DMS53 treated with DMSO at 0.1 percent for 48 hours (cell line): Measurements from ENCODE around the gene BDKRB1.
A peak's percentile ranks its signal among the peaks of the same experiment; 100 is the strongest.

Experiments used
- DNase-seq: peaks from one replicate; lab custom pipeline; 2025; ENCODE audit not compliant: unreplicated experiment; lab: John Stamatoyannopoulos, UW

BDKRB1 gene

DNA sequence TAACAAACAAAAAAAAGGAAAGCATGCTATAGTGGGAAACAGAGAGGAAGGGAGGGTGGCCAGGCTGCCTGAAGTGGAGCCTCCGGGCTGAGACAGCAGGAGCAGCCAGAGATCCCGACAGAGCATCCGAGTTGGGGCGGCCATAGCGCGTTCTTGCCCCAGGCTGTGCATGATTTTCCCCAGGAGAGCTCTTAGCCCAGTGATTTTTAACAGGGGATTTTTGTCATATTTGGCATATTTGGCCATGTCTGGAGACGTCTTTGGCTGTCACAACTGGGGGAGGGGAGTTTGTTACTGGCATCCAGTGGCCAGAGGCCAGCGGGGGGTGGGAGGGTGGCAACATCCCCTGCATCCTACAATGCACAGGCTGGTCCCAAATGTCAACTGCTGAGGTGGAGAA, 23.6 kb downstream of the BDKRB1 start:
- DNase-seq: no peak

DNA sequence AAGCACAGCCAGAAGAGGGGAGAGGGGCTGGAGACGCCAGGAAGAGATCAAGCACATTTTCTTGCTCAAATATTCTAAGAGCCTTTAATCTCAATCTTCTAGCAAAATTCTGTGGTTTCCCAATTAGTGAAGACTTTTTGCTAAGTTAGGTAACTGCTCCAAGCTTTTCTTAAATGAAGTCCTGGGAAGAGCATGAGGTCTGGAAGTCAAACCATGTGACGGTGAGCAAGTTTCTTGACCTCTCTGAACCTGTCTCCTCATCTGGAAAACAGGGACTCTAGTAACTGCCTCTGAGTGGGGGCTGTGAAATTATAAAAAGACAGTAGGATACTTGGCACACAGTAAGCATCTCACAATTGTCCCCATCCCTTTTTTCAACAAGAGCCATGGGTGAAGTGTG, 24.1 kb downstream of the BDKRB1 start:
- DNase-seq: no peak

DNA sequence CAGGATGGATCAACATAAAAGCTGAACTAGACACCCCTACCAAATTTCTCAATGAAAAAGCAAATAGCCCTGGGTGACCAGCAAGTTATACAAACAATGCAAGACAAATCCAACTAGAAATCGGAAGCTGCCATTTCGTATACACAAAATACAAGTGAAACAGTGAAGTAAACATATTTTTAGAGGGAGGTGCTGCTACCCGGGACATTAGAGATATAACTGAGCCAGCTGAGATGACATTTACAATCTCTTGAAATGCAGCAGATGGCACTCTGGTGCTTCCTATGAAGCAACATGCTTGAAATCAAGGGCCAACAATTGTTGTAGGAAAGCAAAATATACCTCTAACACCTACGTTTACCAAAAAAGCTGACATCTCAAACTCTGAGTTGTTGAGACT, 25.5 kb downstream of the BDKRB1 start:
- peak; percentile 7 for DNase-seq

DNA sequence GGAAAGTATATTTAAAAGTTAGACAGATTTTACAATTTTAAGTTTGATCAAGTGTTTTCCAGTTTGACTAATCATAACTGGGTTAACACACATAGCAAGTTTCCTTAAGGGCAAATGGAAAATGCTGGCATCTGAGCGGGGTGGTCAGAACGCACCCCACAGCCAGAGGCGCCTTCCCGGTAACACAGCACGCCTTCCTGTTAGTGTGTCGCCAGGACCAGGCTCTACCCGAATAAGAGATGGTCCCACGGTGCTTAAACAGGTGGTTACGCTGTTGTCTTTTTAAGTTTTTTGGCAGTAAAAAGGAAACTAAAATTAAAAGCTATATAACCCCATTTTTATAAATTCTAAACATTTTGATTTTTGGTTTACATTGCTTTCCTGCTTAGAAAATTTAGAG, 28.0 kb downstream of the BDKRB1 start:
- DNase-seq: no peak

DNA sequence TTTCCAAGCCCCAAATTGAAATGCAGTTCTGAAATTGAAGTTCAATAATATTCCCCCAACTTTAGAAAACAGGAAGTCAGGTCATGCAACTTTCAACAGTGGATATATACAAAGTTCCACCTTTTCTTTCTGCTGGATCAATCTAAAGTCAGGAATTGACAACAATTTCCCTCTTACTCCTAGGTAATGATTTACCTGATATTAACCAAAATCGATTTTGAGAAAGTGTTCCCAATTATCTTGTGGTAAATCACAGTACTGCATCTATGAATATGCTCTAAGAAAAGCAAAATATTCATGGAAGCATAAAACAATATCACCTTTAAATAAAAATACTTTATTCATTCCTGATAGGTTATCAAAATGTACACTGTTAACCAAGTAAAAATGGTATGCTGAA, 28.4 kb downstream of the BDKRB1 start:
- DNase-seq: no peak

DNA sequence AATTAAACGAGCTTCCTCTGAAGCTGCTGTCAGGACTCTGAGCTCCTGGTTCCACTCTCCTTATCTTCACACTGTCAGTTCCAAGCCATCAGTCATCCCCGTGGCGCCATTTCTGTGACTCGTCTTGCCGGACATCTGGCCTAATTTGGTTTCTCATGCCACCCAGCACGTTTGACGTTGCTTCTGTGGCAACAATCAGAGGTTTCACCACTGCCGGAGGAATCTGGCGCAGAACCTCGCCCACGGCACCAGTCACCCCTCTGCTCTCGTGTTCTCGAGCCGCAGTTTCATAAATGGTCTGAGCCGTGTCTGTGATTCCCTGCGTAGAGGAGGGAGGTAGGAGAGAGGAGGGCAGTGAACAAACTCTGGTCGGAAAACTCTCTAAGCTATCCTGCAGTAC, 29.7 kb downstream of the BDKRB1 start:
- no peak for DNase-seq

DNA sequence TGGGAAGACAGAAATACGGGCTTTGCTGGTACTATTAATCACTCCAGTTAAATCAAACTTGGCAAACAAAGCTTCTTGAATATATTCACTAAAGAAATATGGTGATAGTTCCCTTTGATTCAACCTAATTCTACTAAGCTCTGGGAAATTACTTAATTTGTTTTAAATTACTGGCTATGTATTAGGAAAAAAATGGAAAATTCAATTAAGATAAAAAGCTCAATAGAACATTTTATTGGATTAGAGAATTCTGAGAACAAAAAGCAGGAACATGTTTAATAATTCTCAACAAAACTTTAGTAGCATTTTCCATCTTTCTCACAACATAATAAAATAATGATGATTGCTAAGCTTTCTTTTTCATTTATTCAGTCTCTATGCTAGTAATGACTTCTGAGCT, 30.2 kb downstream of the BDKRB1 start:
- DNase-seq: no peak

DNA sequence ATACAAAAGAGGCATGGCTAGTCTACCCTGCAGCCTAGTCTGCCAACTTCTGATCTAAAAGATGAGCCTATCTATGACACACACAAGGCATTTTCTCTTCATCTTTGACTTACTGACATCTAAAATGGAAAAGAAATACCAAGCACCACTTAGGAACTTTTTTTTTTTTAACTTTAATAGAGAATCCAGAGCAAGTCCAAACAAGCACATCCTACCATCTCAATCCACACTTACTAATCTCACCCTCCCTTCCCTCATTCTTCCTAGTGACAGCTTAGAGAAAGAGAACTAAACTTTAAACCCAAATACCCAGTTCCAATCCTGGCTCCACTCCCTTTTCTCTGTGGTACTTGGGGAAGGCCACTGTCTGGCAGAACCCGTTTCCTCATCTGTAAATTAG, 31.8 kb downstream of the BDKRB1 start:
- DNase-seq: no peak

DNA sequence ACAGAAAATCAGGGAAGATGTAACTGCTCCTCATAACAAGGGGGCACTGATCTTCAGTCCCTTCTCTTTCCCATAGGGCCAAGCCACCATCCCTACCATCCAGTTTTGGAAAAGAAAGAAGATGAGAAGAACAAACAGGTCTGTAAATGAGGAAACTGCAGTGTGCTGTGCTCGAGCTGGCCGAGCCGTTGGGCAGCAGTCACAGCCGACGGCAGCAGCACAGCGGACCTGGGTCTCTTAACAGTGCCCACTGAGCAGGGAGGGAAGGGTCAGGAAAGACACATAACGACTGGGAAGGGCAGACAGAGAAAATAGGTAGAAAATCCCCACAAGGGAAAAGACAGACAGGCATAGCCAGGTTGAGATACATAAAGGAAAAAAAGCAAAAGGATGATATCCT, 38.2 kb downstream of the BDKRB1 start:
- DNase-seq: no peak

DNA sequence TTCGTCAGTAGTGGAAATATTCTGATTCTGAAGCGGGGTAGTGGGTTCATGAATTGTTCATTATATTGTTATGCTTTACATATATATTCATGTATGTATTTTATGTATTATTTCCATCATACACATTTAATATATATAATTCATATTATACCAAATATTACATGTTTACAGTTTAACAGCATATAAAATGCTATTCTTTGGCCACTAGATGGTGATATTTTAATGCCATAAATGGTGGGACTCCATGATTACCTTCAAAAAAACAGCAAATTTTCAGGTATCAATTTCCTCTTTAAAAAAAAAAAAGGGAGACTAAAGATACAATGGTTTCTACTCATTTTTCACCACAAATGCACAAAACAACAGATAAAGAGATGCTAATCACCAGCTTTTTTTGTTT, 41.0 kb downstream of the BDKRB1 start:
- peak; percentile 38 for DNase-seq

DNA sequence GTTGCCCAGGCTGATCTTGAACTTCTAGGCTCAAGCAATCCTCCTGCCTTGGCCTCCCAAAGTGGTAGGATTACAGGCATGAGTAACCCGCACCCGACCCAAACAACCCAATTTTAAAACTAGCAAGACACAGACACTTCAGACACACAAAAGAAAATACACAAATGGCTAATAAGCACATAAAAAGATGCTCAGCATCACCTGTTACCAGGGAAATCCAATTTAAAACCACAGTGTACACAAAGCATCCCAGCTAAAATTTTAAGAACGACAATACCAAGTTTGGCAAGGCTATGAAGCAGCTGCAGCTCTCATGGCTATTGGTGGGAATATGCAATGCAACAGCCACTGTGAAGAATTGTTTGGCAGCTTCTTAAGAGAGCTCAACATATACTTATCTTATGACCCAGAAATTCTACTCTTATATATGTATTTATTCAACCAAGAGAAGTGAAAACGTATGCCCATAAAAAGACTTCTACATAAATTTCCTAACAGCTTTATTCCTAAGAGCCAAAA, 42.0 kb downstream of the BDKRB1 start:
- no peak for DNase-seq

DNA sequence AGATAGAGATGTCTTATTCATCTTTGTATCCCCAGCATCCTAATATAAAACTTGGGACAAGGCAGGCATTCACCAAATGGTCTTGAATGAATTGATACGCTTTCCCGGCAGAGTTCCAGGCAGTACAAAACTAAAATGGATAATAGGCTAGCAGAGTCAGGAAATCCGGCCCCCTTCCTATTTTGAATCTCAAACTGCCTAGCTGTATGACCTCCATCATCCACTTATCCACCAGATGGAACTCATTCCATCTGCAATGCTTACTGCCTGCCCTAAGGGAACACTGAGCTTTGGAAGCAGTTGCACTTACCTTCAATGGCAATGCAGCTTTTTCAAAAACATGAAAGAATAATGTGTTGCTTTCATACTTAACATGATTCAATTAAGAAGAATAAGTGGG, 43.4 kb downstream of the BDKRB1 start:
- DNase-seq: no peak

DNA sequence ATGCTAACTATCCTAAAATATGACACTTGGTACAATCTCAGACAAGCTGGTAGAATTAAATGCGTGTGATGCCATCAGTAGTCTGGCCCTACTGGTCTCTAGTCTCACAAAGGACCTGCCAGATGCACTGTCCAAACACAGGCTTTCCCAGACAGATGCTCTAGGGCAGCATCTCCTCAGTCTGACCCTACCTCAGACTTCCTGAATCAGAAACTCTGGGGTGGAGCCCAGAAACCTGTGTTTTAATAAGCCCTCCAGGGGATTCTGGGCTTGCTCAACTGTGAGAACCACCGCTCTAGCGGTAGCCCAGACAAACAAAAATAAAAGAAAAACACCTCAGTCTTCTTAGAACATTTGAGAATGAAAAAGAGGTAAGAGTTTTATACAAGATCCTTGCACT, 48.0 kb downstream of the BDKRB1 start:
- DNase-seq: no peak

DNA sequence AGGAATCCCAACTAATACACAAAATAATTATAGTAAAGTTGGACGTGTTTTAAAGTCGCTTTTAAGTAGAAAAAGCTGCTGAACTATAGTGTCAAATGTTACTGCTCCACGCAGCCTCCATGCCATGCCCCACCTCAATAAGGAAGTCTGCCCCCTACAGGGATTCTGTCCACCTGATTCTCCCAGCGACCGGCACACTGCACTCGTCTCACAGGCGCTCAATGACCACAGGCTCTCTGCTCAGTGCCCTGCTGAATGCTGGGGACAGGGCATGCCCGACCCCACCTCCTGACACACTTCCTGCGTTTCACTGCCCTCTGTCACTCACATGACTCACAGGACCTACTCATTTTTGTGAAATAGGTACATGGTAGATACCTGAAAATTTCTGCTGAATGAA, 48.9 kb downstream of the BDKRB1 start:
- DNase-seq: no peak

DNA sequence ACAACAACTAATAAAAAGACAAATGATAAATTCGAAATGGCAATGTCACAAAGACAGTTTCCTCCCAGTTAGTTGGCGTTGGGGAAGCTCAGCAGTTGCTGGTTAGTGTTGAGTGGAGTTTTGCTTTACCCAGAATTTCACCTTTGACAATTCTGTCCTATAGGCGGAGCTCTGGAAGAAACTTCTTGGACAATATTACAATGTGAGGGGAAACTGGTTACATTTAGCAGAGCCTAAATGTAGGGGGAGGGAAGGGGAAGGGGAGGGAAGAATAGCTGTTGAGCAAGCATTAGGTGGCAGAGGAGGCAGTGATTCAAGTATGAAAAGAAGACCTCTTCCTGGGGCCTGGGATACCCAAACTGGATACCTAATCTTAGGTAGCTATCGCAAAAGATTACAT, 51.4 kb downstream of the BDKRB1 start:
- no peak for DNase-seq

DNA sequence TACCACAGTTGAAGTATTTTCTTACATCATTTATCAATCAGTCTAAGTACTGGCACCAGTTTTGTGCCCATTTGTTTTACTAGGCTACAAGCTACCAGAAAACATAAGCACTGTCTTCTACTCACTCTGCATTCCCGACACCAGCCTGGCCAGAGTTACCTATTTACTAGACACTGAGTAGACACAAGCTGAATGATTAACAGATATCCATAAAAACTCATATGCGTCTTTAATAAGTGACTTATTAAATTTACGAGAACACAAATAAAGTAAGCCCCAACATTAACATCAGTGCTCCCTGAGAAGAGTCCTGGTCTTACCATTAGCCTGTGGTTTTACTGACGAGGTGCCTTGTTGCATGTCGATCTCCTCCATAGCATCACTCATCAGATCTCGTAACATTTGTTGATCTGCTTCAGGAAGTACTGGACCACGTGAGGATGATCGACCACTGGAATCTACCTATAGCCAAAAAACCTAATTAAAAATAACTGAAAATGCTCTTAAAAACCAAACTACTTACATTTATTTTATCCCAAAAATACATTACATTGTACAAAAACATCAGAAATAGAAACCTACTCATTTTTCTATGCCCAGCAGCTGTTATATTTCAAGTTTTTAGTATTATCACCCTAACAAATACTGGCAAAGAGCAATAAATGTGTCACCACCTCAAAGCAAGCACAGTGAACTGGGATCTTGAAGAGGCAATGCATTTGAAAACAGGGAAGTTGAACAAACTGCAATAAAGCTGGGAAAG, 53.3 kb downstream of the BDKRB1 start:
- peak; percentile 33 for DNase-seq

DNA sequence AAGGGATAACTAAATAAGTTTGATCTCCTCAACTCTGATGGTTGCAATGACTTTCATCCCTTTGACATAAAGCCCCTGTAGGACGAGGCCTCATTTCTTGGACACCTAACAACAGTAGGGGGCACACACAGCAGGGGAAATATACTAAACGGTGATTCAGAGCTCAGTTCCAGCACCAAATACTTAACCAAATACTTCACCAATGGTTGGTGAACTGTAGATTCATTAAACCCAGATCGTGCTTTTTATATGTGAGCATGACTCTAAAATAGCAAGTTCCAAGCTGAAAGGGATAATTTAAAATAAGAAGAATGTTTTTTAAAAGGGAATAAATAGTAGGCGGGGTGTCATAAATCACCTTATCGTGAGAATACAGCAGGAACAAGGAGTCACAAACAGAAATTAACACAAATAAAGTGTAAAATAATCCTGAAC, 53.9 kb downstream of the BDKRB1 start:
- DNase-seq: no peak

DNA sequence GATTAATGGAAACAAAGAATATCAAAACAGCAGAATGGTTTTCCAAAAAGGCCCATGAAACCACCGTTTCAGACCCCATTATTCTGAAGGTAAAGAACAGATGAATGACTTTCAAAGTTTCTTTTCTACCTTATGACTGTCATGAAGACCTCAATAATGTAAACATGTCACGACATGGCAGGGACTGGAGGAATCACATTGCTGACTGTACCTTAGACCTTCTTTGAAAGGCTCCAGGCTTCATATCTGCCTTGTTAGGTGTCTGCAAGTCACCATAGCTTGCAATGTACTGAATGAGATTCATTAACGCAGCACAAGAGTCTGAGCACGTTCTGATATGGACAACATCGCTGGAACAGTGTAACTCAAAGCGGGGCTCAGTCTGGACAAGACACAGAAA, 54.9 kb downstream of the BDKRB1 start:
- DNase-seq: no peak
